Lung microvascular endothelial cell (primary cell): ENCODE measurements around the gene KIAA0040. TPM values are rescaled to one million over a fixed set of nuclear protein-coding genes. Genes with fewer than 3 reads are reported as not detected.

ENCODE experiments used
- DNase-seq, 2 donors: peaks; one replicate each; pipeline versions ENCODE4 v3.0.0 to v3.0.0-alpha.2; 2010; ENCODE audit warnings: low read depth in 2 of 2
- total RNA-seq: library from RNA; depleted of rRNA; stranded (reverse); fragments of >200 nt; gene quantifications from 2 replicates; pipeline ENCODE4 v1.2.1, GENCODE V29; 2014

The KIAA0040 gene
- total RNA-seq, result 4.2 and 11.6 TPM in 2 replicates

DNA sequence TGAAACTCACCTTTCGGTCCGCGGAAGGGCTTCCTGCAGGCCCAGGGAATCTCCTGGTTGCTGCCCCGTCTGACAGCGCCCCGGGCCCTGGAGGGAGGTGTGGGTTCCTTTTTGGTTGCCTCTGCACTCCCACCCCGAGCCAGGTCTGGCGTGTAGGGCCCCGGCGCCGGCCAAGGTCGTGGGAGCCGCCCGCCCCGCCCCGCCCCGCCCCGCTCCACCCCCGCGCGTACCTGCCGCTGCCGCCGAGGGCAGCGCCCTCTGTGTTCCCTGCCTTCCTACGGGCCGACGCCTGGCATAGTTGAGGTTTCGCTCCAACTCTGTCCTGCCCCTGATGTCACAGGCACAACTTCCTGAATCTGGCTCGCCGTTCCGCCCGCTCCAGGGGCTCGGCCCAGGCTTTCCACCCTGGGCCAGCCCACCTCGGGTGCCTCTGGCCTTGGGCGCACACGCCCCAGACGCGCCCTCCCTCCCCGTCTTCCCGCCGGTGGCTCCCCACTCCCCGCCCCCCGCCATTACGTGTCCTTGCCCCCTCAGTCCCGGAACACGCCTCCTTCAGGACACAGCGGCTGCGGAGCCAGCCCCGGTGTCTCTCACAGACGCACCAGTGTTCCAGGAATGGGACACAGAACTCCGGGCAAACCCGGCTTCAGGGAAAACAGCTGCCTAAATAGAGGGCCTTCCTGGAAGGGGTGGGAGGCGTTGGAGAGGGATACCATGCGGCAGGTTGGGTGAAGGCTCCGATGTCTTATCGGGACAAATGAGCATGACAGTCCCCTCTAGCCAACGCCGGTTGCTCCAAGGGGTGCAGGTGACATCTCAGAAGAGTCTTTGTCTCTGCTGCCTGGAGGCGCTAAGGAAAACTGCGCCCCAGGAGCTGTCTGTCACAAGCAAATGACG is at the start of gene KIAA0040:
Gene KIAA0040, minus strand, starts transcription at position 147 of the 897 bp plus-strand sequence. CDS start 31,763 bp downstream, outside the sequence.
- DNase-seq, result peak; percentile 68 to 80

DNA sequence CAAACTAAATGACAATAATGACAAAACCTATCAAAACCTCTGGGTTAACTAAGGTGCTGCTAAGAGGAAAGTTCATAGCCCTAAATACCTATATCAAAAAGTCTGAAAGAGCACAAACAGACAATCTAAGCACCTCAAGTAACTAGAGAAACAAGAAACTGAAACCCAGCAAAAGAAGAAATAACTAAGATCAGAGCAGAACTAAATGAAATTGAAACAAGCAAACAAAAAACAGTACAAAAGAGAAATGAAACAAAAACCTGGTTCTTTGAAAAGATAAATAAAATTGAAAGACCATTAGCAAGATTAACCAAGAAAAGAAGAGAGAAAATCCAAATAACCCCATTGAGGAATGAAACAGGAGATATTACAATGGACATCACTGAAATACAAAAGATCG is 44.8 kb upstream of the KIAA0040 start:
- DNase-seq, result no peak

DNA sequence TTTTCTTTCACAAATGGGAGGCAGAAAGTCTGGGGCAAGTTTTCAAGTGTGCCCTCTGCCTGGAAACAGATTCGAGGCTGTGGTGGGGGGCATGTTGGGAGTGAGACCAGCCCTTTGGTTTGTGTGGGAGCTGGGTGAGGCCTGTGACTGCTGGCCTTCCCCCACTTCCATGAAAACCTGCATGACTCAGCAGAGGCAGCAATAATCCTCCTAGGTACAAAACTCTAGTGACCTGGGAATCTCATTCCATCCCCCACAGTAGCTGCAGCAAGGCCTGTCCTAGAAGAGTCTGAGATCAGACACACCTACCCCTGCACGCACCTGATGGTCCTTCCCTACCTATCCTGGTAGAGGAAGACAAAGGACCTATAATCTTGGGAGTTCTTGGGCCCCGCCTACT is 42.1 kb upstream of the KIAA0040 start:
- no peak for DNase-seq

DNA sequence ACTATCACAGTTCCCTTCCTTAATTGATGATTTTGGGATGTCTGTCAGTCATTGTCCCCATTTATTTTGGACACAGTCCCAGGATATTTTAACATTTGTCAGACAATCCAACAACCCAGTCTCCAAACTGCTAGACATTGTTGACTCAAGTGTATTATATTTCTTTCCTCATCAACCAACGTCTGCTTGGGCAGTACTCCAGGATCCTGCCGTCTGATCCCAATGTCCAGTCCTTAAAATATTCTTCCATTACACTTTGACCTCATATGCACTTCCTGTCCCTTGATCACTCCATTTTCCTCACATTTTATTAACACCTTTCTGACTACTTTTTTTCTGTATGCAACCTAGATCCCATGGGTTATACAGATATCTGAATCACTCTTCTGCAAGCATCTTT is 39.8 kb upstream of the KIAA0040 start:
- no peak for DNase-seq

DNA sequence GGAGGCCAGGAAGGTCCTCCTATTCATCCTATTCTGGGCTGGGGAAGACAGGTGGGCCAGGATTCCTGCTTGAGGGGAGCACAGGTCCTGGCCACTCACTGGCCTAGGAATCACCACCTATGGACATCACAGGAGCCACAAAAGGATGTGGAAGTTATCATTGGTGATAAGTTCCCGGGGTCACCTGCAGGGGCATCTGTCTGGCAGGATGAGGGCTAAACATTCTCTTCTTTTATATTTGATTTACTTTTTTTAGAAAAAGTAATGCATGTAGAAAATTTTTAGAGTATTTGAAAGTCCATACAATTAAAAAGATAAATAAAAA is 33.2 kb upstream of the KIAA0040 start:
- no peak for DNase-seq

DNA sequence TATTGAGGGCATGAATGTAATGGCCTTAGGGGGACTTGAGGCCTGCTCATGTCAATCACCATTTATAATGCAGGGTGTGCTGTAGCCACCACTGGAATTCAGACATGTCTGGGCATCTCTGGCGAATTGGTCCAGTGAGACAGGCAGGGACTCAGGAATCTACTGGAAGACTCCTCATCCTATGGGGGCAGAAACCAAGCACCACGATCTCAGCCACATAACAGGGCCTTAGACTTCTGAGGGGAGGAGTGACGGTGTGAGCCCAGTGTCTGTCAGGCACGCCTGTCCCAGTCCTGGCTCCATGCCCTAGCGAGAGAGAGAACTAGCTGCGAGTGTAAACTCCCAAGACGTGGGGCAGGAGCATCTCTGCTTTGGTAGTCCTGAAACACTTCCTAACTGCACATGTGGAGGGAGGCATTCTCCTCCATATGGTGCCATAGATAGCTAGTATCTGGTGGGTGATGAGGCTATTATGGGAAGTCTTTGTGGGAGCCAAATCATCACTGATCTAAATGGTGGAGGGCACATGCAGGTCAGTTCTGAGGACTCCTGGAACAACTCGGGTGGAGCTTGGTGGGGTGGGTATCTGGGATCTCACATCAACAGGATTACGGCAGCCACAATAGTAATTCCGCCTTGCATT is 29.8 kb upstream of the KIAA0040 start:
- no peak for DNase-seq

DNA sequence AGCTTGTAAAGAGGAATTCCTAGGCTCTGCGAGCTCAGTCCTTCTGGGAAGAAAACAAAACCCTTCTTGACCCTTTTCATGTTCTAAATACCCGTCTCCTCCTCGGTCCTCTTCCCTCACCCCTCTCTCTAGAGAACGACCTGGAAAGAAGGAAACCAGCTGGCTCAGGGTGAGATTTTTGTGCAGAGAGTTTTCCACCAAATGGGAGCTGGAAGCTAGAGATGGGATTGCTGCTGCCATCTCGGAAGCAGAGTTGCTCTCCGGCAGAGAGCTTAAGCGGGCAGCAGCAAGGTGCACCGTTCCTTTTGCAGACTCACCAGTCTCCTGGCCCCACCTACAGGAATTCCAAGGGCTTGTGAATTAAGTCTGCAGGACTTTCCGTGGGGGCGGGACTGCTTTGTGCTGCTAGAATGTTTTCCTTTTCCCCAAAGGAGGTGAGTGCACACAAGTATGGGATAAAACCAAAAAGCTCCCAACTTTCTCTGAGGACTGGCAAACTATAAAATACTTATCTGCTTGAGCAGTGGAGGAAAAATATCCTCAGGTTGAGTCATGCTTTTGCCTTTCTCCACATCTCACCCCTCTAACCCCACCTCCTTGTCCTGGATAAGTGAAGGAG is 29.1 kb upstream of the KIAA0040 start:
- DNase-seq, result peak in 1 of 2 donors; percentile 66

DNA sequence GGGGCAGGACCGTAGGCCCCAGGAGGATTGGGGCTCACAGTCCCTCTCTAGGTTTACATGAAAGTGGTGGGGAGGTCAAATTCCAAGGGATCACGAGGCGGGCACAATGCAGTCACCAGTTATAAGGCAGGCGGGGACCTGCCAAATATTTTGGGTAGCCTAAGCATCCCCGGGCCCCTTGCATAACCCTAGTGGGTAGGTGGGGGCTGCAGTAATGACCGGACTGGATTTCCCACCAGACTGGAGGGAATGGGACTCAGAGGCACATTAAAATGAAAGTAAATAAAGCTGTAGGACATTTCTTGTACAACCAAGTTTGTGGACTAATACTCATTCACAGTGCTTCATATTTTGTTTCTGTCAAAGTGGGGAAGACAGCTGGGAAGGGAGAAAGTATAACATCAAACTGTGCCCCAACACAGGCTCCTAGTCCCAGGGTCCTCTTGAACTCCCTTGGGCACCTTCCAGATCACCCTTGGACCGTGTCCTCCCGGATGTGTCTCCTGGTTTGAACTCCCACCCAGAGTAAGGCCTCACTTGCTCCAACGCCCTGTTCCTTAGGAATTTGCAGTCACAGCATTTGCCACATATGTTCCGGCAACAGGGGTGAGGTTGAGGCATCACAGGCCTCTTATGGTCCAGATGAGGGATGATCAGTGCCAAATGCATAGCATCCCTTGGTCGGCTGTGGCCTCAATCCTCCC is 28.4 kb upstream of the KIAA0040 start:
- DNase-seq, result no peak

- DNase-seq, result peak in 1 of 2 donors; percentile 48
Measured at GRCh38 chr1:175219774-175220173, 27.2 kb upstream of the KIAA0040 start.

GRCh38 chr1:175218786-175219434 is 26.3 kb upstream of the KIAA0040 start:
- DNase-seq, result no peak

- DNase-seq, result no peak
Measured at GRCh38 chr1:175217721-175218531, 25.4 kb upstream of the KIAA0040 start.

- DNase-seq, result no peak
Measured at GRCh38 chr1:175216444-175216843, 23.9 kb upstream of the KIAA0040 start.

GRCh38 chr1:175211656-175212055 is 19.1 kb upstream of the KIAA0040 start:
- DNase-seq, result no peak

- DNase-seq, result no peak
Measured at GRCh38 chr1:175210744-175211143, 18.2 kb upstream of the KIAA0040 start.

GRCh38 chr1:175209493-175209921 is 16.9 kb upstream of the KIAA0040 start:
- no peak for DNase-seq

DNA sequence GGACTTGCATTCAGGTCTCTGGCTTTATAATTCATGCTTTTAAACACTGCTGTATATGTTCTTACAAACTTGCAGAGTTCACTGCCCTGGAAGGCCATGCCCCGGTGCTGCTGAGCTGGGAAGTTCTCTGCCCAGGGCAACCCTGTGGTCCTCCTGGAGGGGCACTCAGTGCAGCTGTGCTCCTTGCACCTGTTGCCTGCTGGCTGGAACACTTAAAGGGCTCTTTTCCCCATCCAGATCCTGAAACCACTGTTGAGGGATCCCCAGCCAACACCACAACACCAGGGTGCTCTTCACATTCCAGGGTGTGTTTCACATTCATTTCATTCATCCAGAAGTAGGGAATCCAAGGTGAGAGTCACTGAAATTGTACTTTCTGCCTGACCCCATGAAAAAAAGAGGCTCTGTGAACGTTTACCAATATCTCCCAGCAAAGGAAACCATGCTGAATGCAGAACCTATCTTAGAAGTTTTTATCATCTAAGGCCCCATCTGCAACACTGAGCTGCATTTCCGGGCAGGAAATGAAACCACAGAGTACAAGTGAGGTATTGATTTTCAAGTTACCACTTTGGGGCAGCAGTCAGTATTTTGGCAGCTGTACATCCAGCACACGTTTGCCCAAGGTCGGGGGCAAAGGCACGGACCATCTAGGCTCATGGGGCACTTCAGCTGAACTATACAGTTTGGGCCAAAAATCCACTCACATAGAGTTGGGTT is 16.4 kb upstream of the KIAA0040 start:
- DNase-seq, result peak in 1 of 2 donors; percentile 53

GRCh38 chr1:175207971-175208370 is 15.4 kb upstream of the KIAA0040 start:
- no peak for DNase-seq

- peak; percentile 58 to 72 for DNase-seq
Measured at GRCh38 chr1:175206687-175207086, 14.1 kb upstream of the KIAA0040 start.

- no peak for DNase-seq
Measured at GRCh38 chr1:175204330-175204729, 11.8 kb upstream of the KIAA0040 start.

GRCh38 chr1:175203570-175204068 is 11.0 kb upstream of the KIAA0040 start:
- no peak for DNase-seq
